ENCODE measurements around the gene PAAF1.

Gene PAAF1

GRCh38 chr11:73969091-73969490 is 92.3 kb downstream of the PAAF1 start:
- no peak overlapping the region for H2BK15ac ChIP-seq (ENCODE audit: low read length)
- H3K14ac ChIP-seq (ENCODE audit: low read length) = no peak overlapping the region
- H3K9ac ChIP-seq (ENCODE audit: low read depth, low read length, poor library complexity) = no peak overlapping the region
- no peaks in the 10 kb centered on the region for H3K27me3 ChIP-seq (ENCODE audit: control insufficient read depth in 3 of 3, insufficient read depth in 3 of 3, low read depth in 1 of 3, low read length in 3 of 3)
- no CpG with 5 or more reads among the region's 2 CpGs for WGBS, 2 donors (ENCODE audit: extremely low coverage in 2 of 2, insufficient read length in 2 of 2, insufficient replicate concordance in 1 of 2)
- H4K91ac ChIP-seq (ENCODE audit: low read depth, low read length, poor library complexity) = no peak overlapping the region
- H2BK120ac ChIP-seq (ENCODE audit: low read depth, low read length) = no peak overlapping the region
- H3K27ac ChIP-seq (replicated peaks; ENCODE audit: low read length) = no peak overlapping the region
- DNase-seq (ENCODE audit: low spot score) = no peak
- no peak overlapping the region for H3K18ac ChIP-seq (ENCODE audit: low read length)
- no peak overlapping the region for H2BK5ac ChIP-seq (ENCODE audit: low read length)
- H3K4ac ChIP-seq (ENCODE audit: low read length) = no peak overlapping the region
- peaks cover 0 to 7% of the 10 kb centered on the region in 2 donors for H3K4me1 ChIP-seq (ENCODE audit: control insufficient read depth in 2 of 2, insufficient read depth in 1 of 2, low read depth in 1 of 2, low read length in 2 of 2)
- H4K8ac ChIP-seq (ENCODE audit: low read depth, low read length) = no peak overlapping the region
- H3K36me3 ChIP-seq (replicated peaks in 1 of 2; ENCODE audit: control insufficient read depth in 2 of 2, insufficient read depth in 2 of 2, low read length in 2 of 2) = peaks cover 0 to under 1% of the 10 kb centered on the region in 2 donors
- H3K23ac ChIP-seq (ENCODE audit: low read depth, low read length, poor library complexity) = no peak overlapping the region
- no peaks in the 10 kb centered on the region for H3K9me3 ChIP-seq (replicated peaks in 1 of 2; ENCODE audit: control insufficient read depth in 2 of 2, insufficient read depth in 1 of 2, low read depth in 1 of 2, low read length in 2 of 2)
- no peak overlapping the region for H2BK12ac ChIP-seq (ENCODE audit: low read length)
- no peak overlapping the region for H2AK5ac ChIP-seq (ENCODE audit: low read depth, low read length)
- no peak overlapping the region for H3K4me2 ChIP-seq (ENCODE audit: insufficient read depth, low read length, poor library complexity, severe bottlenecking)
- no peak overlapping the region for H2AFZ ChIP-seq (ENCODE audit: low read length)
- no peak overlapping the region for H3K4me3 ChIP-seq (ENCODE audit: low read length in 2 of 2)
- H3K79me1 ChIP-seq (ENCODE audit: low read depth, low read length) = no peaks in the 10 kb centered on the region

GRCh38 chr11:73969991-73970800 is 93.4 kb downstream of the PAAF1 start:
- no peak overlapping the region for H4K91ac ChIP-seq (ENCODE audit: low read depth, low read length, poor library complexity)
- H3K4me3 ChIP-seq (ENCODE audit: low read length in 2 of 2) = no peak overlapping the region
- no peak overlapping the region for H2BK12ac ChIP-seq (ENCODE audit: low read length)
- H3K4me1 ChIP-seq (ENCODE audit: control insufficient read depth in 2 of 2, insufficient read depth in 1 of 2, low read depth in 1 of 2, low read length in 2 of 2) = peaks cover 0 to 3% of the 10 kb centered on the region in 2 donors
- H3K36me3 ChIP-seq (replicated peaks in 1 of 2; ENCODE audit: control insufficient read depth in 2 of 2, insufficient read depth in 2 of 2, low read length in 2 of 2) = peaks cover 9 to 10% of the 10 kb centered on the region in 2 donors
- no peaks in the 10 kb centered on the region for H3K9me3 ChIP-seq (replicated peaks in 1 of 2; ENCODE audit: control insufficient read depth in 2 of 2, insufficient read depth in 1 of 2, low read depth in 1 of 2, low read length in 2 of 2)
- H3K4me2 ChIP-seq (ENCODE audit: insufficient read depth, low read length, poor library complexity, severe bottlenecking) = no peak overlapping the region
- no peak for DNase-seq (ENCODE audit: low spot score)
- H3K79me1 ChIP-seq (ENCODE audit: low read depth, low read length) = no peaks in the 10 kb centered on the region
- WGBS, 2 donors (ENCODE audit: extremely low coverage in 2 of 2, insufficient read length in 2 of 2, insufficient replicate concordance in 1 of 2) = no CpG with 5 or more reads among the region's 13 CpGs
- H3K27ac ChIP-seq (replicated peaks; ENCODE audit: low read length) = no peak overlapping the region
- no peak overlapping the region for H2BK5ac ChIP-seq (ENCODE audit: low read length)
- no peak overlapping the region for H3K14ac ChIP-seq (ENCODE audit: low read length)
- H3K23ac ChIP-seq (ENCODE audit: low read depth, low read length, poor library complexity) = no peak overlapping the region
- no peak overlapping the region for H3K4ac ChIP-seq (ENCODE audit: low read length)
- H3K27me3 ChIP-seq (ENCODE audit: control insufficient read depth in 3 of 3, insufficient read depth in 3 of 3, low read depth in 1 of 3, low read length in 3 of 3) = no peaks in the 10 kb centered on the region
- H2AK5ac ChIP-seq (ENCODE audit: low read depth, low read length) = no peak overlapping the region
- no peak overlapping the region for H2BK15ac ChIP-seq (ENCODE audit: low read length)
- no peak overlapping the region for H3K18ac ChIP-seq (ENCODE audit: low read length)
- no peak overlapping the region for H4K8ac ChIP-seq (ENCODE audit: low read depth, low read length)
- no peak overlapping the region for H3K9ac ChIP-seq (ENCODE audit: low read depth, low read length, poor library complexity)
- no peak overlapping the region for H2BK120ac ChIP-seq (ENCODE audit: low read depth, low read length)
- H2AFZ ChIP-seq (ENCODE audit: low read length) = no peak overlapping the region

- H3K79me1 ChIP-seq (ENCODE audit: low read depth, low read length) = no peaks in the 10 kb centered on the region
- H3K23ac ChIP-seq (ENCODE audit: low read depth, low read length, poor library complexity) = peak overlapping the region; percentile 88
- H3K4me3 ChIP-seq (ENCODE audit: low read length in 2 of 2) = no peak overlapping the region
- H2BK15ac ChIP-seq (ENCODE audit: low read length) = no peak overlapping the region
- H3K14ac ChIP-seq (ENCODE audit: low read length) = no peak overlapping the region
- H3K18ac ChIP-seq (ENCODE audit: low read length) = no peak overlapping the region
- H2AFZ ChIP-seq (ENCODE audit: low read length) = no peak overlapping the region
- H3K4me2 ChIP-seq (ENCODE audit: insufficient read depth, low read length, poor library complexity, severe bottlenecking) = no peak overlapping the region
- H3K9ac ChIP-seq (ENCODE audit: low read depth, low read length, poor library complexity) = no peak overlapping the region
- no peak overlapping the region for H3K4ac ChIP-seq (ENCODE audit: low read length)
- no peaks in the 10 kb centered on the region for H3K9me3 ChIP-seq (replicated peaks in 1 of 2; ENCODE audit: control insufficient read depth in 2 of 2, insufficient read depth in 1 of 2, low read depth in 1 of 2, low read length in 2 of 2)
- peak overlapping the region; percentile 19 for H2BK5ac ChIP-seq (ENCODE audit: low read length)
- WGBS, 2 donors (ENCODE audit: extremely low coverage in 2 of 2, insufficient read length in 2 of 2, insufficient replicate concordance in 1 of 2) = no CpG with 5 or more reads among the region's 6 CpGs
- no peak overlapping the region for H3K27ac ChIP-seq (replicated peaks; ENCODE audit: low read length)
- H3K27me3 ChIP-seq (ENCODE audit: control insufficient read depth in 3 of 3, insufficient read depth in 3 of 3, low read depth in 1 of 3, low read length in 3 of 3) = no peaks in the 10 kb centered on the region
- no peaks in the 10 kb centered on the region for H3K4me1 ChIP-seq (ENCODE audit: control insufficient read depth in 2 of 2, insufficient read depth in 1 of 2, low read depth in 1 of 2, low read length in 2 of 2)
- no peak overlapping the region for H2BK12ac ChIP-seq (ENCODE audit: low read length)
- no peak overlapping the region for H2AK5ac ChIP-seq (ENCODE audit: low read depth, low read length)
- H2BK120ac ChIP-seq (ENCODE audit: low read depth, low read length) = no peak overlapping the region
- no peak for DNase-seq (ENCODE audit: low spot score)
- H3K36me3 ChIP-seq (replicated peaks in 1 of 2; ENCODE audit: control insufficient read depth in 2 of 2, insufficient read depth in 2 of 2, low read length in 2 of 2) = peaks cover 16 to 20% of the 10 kb centered on the region in 2 donors
- no peak overlapping the region for H4K91ac ChIP-seq (ENCODE audit: low read depth, low read length, poor library complexity)
- H4K8ac ChIP-seq (ENCODE audit: low read depth, low read length) = no peak overlapping the region
Measured at GRCh38 chr11:73971175-73971719, 94.4 kb downstream of the PAAF1 start.

GRCh38 chr11:73972187-73972586 is 95.4 kb downstream of the PAAF1 start:
- H2BK5ac ChIP-seq (ENCODE audit: low read length) = no peak overlapping the region
- no peaks in the 10 kb centered on the region for H3K9me3 ChIP-seq (replicated peaks in 1 of 2; ENCODE audit: control insufficient read depth in 2 of 2, insufficient read depth in 1 of 2, low read depth in 1 of 2, low read length in 2 of 2)
- no peak overlapping the region for H3K9ac ChIP-seq (ENCODE audit: low read depth, low read length, poor library complexity)

More at GRCh38 chr11:73972187-73972586, 95.4 kb downstream of the PAAF1 start:
- Histone ChIP-seq H2BK15ac (ENCODE audit: low read length) (no peak overlapping the region), H3K4me2 (ENCODE audit: insufficient read depth, low read length, poor library complexity, severe bottlenecking) (no peak overlapping the region), H3K4me1 (ENCODE audit: control insufficient read depth in 2 of 2, insufficient read depth in 1 of 2, low read depth in 1 of 2, low read length in 2 of 2) (no peaks in the 10 kb centered on the region), H3K4me3 (ENCODE audit: low read length in 2 of 2) (no peak overlapping the region), H3K27ac (replicated peaks; ENCODE audit: low read length) (no peak overlapping the region), H2AK5ac (ENCODE audit: low read depth, low read length) (no peak overlapping the region), H3K27me3 (ENCODE audit: control insufficient read depth in 3 of 3, insufficient read depth in 3 of 3, low read depth in 1 of 3, low read length in 3 of 3) (no peaks in the 10 kb centered on the region), H3K79me1 (ENCODE audit: low read depth, low read length) (no peaks in the 10 kb centered on the region), H3K23ac (ENCODE audit: low read depth, low read length, poor library complexity) (no peak overlapping the region), H2AFZ (ENCODE audit: low read length) (no peak overlapping the region), H3K14ac (ENCODE audit: low read length) (no peak overlapping the region), H3K36me3 (replicated peaks in 1 of 2; ENCODE audit: control insufficient read depth in 2 of 2, insufficient read depth in 2 of 2, low read length in 2 of 2) (peaks cover 24 to 29% of the 10 kb centered on the region in 2 donors), H2BK12ac (ENCODE audit: low read length) (no peak overlapping the region), H4K91ac (ENCODE audit: low read depth, low read length, poor library complexity) (no peak overlapping the region), H3K18ac (ENCODE audit: low read length) (no peak overlapping the region), H3K4ac (ENCODE audit: low read length) (no peak overlapping the region), H4K8ac (ENCODE audit: low read depth, low read length) (no peak overlapping the region), H2BK120ac (ENCODE audit: low read depth, low read length) (no peak overlapping the region)
- DNase-seq (ENCODE audit: low spot score) = no peak
- WGBS, 2 donors (ENCODE audit: extremely low coverage in 2 of 2, insufficient read length in 2 of 2, insufficient replicate concordance in 1 of 2) = no CpG with 5 or more reads among the region's 1 CpG

All from neuronal stem cell (in vitro differentiated cells).